Measurements from ENCODE around the gene TPPP2.

DNA sequence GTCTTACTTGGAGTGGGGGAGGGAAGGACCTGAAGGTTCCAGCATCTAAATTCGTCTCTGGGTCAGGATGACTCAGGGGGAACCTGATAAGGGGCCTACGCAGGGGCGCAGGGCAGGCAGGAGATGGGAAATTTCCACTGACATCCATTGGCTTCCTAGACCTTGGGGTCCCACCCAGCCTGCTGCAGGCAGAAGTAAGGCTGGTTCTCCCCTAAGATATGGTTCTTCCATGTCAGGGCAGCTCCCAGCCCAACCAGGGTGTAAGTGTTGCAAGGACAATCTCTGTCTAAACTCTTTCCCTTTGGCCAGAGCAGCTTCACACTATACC lies 3.1 kb upstream of the TPPP2 start:
- TF ChIP-seq, protein P1, sequence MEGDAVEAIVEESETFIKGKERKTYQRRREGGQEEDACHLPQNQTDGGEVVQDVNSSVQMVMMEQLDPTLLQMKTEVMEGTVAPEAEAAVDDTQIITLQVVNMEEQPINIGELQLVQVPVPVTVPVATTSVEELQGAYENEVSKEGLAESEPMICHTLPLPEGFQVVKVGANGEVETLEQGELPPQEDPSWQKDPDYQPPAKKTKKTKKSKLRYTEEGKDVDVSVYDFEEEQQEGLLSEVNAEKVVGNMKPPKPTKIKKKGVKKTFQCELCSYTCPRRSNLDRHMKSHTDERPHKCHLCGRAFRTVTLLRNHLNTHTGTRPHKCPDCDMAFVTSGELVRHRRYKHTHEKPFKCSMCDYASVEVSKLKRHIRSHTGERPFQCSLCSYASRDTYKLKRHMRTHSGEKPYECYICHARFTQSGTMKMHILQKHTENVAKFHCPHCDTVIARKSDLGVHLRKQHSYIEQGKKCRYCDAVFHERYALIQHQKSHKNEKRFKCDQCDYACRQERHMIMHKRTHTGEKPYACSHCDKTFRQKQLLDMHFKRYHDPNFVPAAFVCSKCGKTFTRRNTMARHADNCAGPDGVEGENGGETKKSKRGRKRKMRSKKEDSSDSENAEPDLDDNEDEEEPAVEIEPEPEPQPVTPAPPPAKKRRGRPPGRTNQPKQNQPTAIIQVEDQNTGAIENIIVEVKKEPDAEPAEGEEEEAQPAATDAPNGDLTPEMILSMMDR (conservative IDR thresholded peaks at IDR 0.05; ENCODE audit: low read depth, low read length), result no peak
- TF ChIP-seq EZH2 (IDR thresholded peaks at IDR 0.05; ENCODE audit: low read length, unreplicated experiment), result no peak
